NCI-H2227 (cell line): ENCODE measurements around the gene KCNT1.
"Not testable (repeated sequence)": the region's sequence is repeated elsewhere in the genome, so short reads cannot be mapped to it uniquely, and the experiment has no call there.

ENCODE experiments used
- DNase-seq: peaks from one replicate; lab custom pipeline; 2025; ENCODE audit not compliant: unreplicated experiment; lab: John Stamatoyannopoulos, UW

Gene KCNT1

GRCh38 chr9:135672786-135673185 is 29.2 kb upstream of the KCNT1 start:
- DNase-seq = not testable (repeated sequence)

GRCh38 chr9:135673941-135674340 is 28.0 kb upstream of the KCNT1 start:
- DNase-seq = no peak

GRCh38 chr9:135674977-135675376 is 27.0 kb upstream of the KCNT1 start:
- DNase-seq = no peak

- DNase-seq = no peak
Measured at GRCh38 chr9:135676891-135677290, 25.1 kb upstream of the KCNT1 start.

- no peak for DNase-seq
Measured at GRCh38 chr9:135677641-135678168, 24.3 kb upstream of the KCNT1 start.

GRCh38 chr9:135678236-135679017 is 23.6 kb upstream of the KCNT1 start:
- no peak for DNase-seq

GRCh38 chr9:135680056-135680455 is 21.9 kb upstream of the KCNT1 start:
- DNase-seq = no peak

- no peak for DNase-seq
Measured at GRCh38 chr9:135681161-135681560, 20.8 kb upstream of the KCNT1 start.

GRCh38 chr9:135683401-135684034 is 18.5 kb upstream of the KCNT1 start:
- DNase-seq = no peak

- no peak for DNase-seq
Measured at GRCh38 chr9:135684691-135685090, 17.3 kb upstream of the KCNT1 start.

GRCh38 chr9:135687216-135687615 is 14.8 kb upstream of the KCNT1 start:
- no peak for DNase-seq

GRCh38 chr9:135689011-135689410 is 13.0 kb upstream of the KCNT1 start:
- DNase-seq = no peak

GRCh38 chr9:135690836-135691570 is 11.0 kb upstream of the KCNT1 start:
- no peak for DNase-seq

- no peak for DNase-seq
Measured at GRCh38 chr9:135692410-135692809, 9.6 kb upstream of the KCNT1 start.

GRCh38 chr9:135693265-135693664 is 8.7 kb upstream of the KCNT1 start:
- DNase-seq = no peak

- no peak for DNase-seq
Measured at GRCh38 chr9:135693771-135694170, 8.2 kb upstream of the KCNT1 start.

- no peak for DNase-seq
Measured at GRCh38 chr9:135694414-135694813, 7.6 kb upstream of the KCNT1 start.

GRCh38 chr9:135695036-135695435 is 6.9 kb upstream of the KCNT1 start:
- no peak for DNase-seq

- no peak for DNase-seq
Measured at GRCh38 chr9:135695642-135696041, 6.3 kb upstream of the KCNT1 start.

GRCh38 chr9:135696446-135696845 is 5.5 kb upstream of the KCNT1 start:
- no peak for DNase-seq

GRCh38 chr9:135697226-135697625 is 4.8 kb upstream of the KCNT1 start:
- no peak for DNase-seq

- no peak for DNase-seq
Measured at GRCh38 chr9:135698236-135698635, 3.7 kb upstream of the KCNT1 start.
